Kidney tubule cell (primary cell): ENCODE measurements around the gene GSN.

Experiments
- DNase-seq: peaks from one replicate; pipeline ENCODE4 v3.0.0-alpha.2; 2018; ENCODE audit warnings: low spot score

Gene GSN

GRCh38 chr9:121323449-121324151 is 55.6 kb downstream of the GSN start:
- DNase-seq: no peak

DNA sequence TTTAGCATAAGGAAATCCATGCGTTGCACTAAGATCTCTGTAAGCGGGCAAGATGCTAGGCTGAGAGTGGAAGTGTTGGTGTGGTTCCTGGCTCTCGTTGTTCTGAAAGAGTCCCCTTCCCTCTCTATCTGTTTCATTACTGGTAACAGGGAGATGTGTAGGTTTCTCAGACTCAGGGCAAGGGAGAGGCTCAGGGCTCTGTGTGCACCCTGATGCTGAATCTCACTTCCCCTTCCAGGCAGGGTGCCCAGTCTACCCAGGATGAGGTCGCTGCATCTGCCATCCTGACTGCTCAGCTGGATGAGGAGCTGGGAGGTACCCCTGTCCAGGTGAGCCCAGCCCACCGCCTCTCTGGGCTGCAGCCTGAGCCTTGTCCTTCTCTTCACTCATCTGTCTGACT is 56.4 kb downstream of the GSN start:
- no peak for DNase-seq

DNA sequence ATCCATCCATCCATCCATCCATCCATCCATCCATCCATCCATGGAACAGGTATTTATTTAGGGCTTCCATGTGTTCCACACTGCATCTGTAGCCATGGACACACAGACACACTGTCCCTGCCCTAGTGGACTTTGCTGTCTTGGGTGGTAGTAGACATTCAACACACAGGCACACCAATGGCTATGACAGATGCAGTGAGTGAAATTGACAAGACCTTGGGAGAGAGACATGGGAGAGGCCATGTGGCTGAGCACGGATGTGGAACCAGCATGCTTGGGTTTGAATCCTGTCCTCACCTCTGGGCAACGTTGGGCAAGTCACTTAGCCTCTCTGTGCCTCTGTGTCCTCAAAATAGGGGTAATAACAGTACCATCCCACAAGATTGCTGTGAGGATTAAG is 56.8 kb downstream of the GSN start:
- no peak for DNase-seq

- no peak for DNase-seq
These were observed 57.4 kb downstream of the GSN start for GRCh38 chr9:121325387-121325786.

DNA sequence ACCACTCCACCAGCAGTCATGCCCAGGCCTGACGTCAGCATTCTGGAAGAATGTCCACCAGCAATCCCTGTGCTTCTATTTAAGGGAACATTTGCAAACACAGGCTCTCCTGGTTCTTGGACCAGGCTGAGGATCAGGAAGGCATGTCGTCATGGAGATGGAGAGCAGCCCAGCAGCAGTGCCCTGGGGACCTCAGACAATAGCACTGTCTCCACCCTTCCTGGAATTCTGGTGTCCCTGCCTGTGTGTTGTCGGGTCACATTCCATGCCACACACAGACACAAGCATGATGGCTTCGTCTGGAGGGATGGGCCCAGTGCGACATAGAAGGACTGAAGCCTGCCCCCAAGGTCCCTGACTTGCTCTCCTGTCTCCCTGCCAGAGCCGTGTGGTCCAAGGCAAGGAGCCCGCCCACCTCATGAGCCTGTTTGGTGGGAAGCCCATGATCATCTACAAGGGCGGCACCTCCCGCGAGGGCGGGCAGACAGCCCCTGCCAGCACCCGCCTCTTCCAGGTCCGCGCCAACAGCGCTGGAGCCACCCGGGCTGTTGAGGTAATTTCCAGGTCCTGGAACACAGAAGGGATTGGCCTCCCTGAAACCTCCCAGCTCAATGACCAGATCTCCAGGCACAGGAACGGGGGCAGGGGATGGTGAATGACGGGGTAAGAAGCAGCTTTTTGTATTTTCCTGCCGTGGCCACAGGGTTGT is 58.3 kb downstream of the GSN start:
- DNase-seq: no peak

- no peak for DNase-seq
These were observed 59.1 kb downstream of the GSN start for GRCh38 chr9:121326901-121327613.

- DNase-seq: no peak
These were observed 60.5 kb downstream of the GSN start for GRCh38 chr9:121328476-121328875.

GRCh38 chr9:121328876-121329681 is 61.1 kb downstream of the GSN start:
- DNase-seq: no peak

DNA sequence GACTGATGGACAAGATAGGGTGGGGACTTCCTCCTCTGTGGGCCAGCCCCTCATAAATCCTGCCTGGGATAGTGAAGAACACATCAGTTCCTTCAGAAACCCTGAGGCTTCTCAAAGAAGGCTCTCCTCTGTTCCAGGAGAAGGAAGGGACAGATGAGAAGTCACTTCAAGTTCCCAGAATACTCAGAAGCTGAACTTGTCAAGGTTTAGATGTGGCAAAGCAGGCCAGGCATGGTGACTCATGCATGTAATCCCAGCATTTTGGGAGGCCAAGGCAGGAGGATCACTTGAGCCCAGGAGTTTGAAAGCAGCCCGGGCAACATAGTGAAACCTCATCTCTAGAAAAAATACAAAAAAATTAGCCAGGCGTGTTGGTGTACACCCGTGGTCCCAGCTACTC is 63.6 kb downstream of the GSN start:
- no peak for DNase-seq

GRCh38 chr9:121331992-121332685 is 64.2 kb downstream of the GSN start:
- DNase-seq: no peak

- no peak for DNase-seq
These were observed 66.2 kb downstream of the GSN start for GRCh38 chr9:121333950-121334773.

GRCh38 chr9:121336665-121337064 is 68.7 kb downstream of the GSN start:
- no peak for DNase-seq

DNA sequence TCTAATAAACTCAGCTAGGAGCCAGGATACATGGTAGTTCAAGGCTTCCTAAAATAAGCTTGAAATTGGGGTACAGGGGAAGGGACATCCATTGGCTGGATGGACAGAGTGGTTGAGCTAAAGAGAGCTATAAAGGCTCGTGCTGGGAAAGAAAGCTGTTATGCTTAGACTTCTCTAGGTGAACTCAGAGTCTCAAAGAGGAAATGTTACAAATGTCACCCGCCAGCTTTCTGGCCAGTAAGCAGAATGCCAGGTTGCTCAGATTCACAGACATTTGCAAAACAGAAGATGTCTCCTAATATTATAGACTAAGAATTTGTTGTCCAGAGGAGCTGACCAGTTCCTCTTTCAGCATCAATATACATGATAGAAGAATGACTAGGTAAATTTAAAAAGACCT is 71.5 kb downstream of the GSN start:
- DNase-seq: no peak

GRCh38 chr9:121340676-121341392 is 72.9 kb downstream of the GSN start:
- peak; percentile 22 for DNase-seq

GRCh38 chr9:121344184-121344583 is 76.2 kb downstream of the GSN start:
- no peak for DNase-seq

- DNase-seq: no peak
These were observed 77.1 kb downstream of the GSN start for GRCh38 chr9:121345070-121345469.

GRCh38 chr9:121348221-121348620 is 80.3 kb downstream of the GSN start:
- no peak for DNase-seq

- no peak for DNase-seq
These were observed 81.0 kb downstream of the GSN start for GRCh38 chr9:121349009-121349408.

GRCh38 chr9:121350036-121350435 is 82.1 kb downstream of the GSN start:
- DNase-seq: peak; percentile 12

DNA sequence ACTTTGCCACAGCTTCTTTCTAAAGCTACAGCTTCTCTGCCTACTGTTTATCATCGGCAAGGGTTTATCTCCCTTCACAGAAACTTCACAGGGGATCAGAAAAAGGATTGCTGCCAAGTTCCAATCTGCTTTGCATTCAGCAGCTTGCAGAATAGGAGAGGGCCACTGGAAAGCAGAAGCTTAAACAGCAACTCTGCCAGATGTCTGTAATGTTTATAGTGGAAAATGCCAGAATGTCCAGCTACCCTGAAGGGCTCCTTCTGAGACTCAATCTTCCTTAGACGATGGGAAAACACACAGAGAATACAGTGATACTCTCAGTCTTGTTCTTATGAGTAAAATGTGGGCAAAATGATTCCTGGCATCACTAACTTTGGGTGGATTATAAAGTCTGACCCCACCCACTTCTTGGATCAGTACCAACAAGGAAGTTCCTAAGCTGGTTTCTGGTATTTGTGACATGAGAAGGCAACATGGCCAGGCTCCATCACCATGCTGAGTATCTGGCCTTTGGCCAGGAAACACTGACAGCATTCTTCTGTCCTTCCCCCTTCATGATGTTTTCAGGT is 83.1 kb downstream of the GSN start:
- DNase-seq: peak; percentile 89
